DMS79 treated with DMSO at 0.1 percent for 48 hours (cell line): ENCODE data around the gene TPX2.
A peak's percentile ranks its signal among the peaks of the same experiment; 100 is the strongest.

Experiments
- DNase-seq: peaks from one replicate; lab custom pipeline; 2025; lab: John Stamatoyannopoulos, UW

The TPX2 gene

GRCh38 chr20:31705598-31706597 is 33.2 kb upstream of the TPX2 start:
- peak; percentile 96 for DNase-seq

DNA sequence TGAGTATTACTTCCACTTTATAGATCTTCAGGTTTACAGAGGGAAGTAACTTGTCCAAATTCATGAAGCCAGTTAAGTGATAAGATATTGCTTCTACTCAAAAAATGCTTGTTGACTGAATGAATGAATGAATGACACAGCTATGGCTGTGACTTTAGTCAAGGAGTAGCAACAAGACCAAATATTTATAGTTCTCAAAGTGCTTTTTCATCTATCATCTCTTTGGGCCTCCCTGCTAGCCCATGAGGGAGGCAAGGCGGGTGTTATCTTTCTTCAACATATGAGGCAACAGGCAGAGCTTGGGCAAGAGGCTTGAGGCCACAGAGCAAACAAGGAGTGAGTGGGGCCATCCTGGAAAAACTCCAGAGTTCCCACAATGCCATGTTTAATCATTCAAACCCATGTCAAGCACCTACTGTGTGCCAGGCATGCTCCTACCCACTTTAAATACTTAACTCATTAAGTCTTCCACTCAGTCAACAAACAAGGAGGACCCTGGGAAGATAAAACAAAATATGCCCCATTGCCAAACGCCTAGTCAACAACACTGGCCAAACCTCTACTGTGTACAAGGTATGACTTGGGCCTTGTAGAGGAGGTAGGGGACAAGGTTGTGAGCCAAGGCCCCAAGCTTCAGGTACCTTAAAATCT is 32.4 kb upstream of the TPX2 start:
- no peak for DNase-seq

DNA sequence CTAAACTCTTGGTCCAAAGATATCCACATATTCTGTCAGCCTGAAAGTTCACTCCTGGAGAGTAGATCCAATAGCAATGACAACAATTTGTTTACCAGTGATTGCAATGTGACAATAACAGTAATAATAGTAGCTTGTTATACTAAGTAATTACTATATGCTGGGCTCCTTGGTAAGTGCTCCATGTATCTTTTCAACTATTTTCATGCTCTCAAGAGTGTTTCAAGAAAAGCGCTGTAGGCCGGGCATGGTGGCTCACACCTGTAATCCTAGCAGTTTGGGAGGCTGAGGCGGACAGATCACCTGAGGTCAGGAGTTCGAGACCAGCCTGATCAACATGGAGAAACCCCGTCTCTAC is 31.9 kb upstream of the TPX2 start:
- no peak for DNase-seq

DNA sequence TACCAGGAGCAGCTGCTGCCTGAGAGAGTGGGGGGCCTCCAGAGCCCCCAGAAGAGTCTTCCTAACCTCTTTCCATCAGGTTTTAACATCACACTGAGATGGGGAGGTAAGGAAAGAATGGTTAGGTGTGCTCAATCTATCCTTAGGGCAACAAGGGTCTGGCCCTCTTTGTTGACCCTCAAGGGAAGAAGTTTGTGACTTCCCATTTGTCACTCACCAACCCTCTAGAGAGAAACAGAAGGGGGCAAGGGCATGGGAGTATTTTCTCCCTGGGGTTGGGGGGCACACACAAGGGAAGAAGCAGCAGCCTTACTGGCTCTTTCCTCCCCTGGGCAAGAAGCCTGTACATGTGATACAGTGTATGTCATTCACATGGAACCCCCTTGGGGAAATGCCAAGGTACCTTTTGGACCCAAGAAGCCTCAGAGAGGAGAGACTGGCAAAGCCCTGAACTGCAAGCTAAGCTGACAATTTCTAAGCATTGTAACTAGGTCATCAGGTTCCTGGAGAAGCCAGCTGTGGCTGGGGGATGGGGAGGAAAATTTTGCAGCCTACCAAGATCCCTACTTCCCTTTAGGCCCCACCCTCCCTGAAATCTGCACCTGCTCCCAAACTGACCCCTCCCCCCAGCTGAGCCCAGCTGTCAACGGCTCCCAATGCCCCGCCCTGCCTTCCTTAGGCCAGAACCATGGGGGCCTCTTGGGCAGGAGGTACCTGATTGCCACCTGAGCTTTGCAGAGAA is 30.9 kb upstream of the TPX2 start:
- peak; percentile 95 for DNase-seq

DNA sequence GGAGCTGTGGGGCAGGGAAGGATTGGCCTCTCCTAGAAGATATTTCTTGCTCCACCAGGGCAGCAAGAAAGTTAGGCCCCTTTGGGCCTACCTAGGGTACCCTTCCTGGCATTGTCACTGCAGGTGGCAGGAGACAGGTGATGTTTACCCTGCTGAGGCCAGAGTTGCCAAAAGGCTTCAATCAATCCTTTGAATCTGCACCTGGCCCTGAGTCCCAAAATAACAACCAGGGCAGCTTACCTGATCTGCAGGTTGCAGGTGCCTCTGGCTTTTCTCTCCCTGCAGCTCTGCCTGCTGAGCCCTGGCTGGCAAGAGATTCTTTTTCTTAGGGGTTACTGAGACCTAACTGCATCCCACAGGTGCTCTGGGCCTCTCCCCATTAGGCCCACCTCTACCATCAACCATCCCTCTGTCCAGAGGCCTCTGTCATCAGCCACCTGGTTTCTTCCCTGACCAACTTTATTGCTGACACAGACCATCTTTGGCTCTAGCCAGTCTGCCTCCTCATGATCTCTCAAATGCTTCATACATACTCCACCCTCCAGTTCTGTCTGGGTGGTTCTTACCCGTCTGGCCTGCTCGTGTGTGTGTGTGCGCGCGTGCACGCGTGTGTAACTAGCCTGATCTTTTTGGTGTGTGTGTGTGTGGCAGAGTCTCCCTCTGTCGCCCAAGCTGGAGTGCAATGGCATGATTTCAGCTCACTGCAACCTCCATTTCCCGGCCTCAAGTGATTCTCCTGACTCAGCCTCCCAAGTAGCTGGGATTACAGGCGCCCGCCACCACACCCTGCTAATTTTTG is 30.2 kb upstream of the TPX2 start:
- peak; percentile 95 for DNase-seq

GRCh38 chr20:31709939-31710338 is 29.2 kb upstream of the TPX2 start:
- DNase-seq, result no peak

DNA sequence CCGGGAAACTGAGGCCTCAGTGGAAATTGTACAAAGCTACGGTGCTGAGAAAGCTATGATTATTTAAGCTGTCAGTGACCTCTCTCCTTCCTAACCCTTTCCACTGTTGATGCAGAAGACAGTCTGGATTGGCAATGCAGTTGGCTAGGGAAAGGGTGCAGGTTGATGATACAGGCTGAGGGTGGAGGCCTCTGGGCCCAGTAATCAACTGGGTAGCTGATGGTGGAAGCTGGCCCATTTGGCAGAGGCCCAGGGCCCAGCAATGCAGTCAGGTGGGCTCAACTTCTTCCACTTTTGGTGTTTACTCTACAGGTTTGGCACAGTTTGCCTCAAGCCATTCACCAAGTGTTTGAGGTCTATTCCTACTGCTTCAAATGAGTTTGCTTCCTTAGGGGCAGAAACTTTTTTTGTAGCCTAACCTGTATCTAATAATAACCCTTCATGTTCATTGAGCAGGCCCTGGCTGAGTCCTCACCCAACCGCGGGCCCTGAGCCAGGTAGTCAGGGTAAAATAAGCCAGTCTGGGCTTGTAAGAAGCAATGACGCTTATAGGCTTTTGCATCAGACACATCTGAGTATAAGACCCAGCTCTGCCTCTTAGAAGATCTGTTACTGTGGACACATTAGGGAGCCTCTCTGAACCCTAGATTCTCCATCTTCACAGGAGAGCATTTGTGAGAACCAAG is 28.5 kb upstream of the TPX2 start:
- peak; percentile 97 for DNase-seq

DNA sequence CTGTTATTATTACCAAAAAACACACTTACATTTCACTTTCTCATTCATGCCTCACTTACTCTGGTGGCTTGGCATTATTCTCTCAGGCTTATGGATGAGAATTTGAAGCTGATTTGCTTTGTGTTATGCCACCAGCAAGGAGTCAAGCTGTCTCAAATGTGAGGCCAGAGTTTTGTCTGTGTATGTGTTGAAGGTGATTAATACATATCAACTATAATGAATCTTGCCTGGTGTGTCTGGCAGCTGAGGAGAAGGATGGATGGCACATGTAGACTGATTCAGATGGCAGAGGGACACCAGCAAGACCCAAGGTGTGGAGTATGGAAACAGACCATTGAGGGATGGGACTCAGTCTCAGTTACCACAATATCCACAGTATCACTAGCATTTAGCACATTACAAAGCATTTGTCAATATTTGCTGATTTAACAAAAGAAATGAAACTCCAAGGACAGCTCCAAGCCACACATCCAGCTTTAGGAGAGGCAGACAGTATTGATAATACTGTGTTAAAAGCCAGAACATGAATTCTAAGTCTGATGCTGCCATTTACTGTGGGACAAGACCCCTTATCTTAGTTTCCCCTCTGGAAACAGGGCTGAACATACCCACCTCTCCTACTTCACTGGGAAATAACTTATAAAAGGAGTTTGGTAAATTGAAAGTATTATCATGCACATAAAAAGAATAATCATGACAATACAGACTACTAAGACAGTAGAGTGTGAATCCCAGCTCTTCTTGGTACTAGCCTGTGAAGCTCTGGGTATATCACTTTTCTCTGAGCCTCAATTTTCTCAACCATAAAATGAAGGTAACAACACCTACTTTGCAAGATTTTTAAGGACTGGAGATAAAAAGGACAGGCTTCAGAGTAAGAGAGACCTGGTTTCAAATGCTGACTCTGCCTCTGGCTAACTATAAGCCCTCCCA is 27.6 kb upstream of the TPX2 start:
- DNase-seq, result no peak

GRCh38 chr20:31712112-31712553 is 27.0 kb upstream of the TPX2 start:
- peak; percentile 67 for DNase-seq

- DNase-seq, result peak; percentile 46
Measured at GRCh38 chr20:31712564-31713311, 26.4 kb upstream of the TPX2 start.

DNA sequence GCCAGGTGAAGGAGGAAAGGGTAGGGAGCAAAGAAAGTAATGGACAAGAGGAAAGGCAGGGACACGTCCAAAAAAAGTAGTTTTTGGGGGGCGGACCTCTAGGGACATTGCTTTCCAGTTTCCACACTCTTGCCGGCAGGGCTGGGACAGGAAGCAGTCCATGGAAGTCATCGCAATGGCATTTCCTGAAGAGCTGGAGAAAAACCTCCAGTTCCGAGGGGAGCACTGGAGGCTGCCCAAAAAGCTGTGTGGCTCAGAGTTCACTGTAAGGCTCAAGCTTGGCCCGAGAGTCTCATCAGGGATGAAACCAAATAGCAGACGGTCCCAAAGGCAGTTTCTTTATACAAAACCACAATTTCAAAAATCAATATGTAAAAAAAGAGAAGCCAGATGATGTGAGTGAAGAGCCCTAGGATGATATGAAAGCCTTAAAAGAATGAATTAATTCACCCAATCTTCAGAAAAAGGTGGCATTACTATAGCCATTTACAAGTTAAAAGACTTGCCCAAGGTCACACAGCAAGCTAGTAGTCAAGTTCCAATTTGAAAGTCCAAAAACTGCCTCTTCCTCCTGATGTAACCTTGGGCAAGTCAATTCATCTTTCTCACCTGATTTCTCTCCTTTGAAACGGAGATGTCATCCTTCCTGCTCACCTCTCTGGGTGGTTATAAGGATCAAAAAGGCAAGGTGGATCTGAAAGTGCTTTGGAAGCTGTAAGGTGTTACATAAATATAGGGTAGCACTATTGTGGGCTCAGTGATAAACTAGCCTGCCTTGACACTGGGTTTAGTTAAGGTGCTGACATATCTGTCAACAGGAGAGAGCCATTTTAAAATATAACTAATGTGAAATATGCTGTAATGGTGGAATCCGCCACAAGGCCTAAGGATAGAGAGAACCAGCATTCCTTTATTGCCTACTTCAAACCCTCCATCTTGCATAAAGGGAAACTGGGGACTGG is 25.5 kb upstream of the TPX2 start:
- no peak for DNase-seq

DNA sequence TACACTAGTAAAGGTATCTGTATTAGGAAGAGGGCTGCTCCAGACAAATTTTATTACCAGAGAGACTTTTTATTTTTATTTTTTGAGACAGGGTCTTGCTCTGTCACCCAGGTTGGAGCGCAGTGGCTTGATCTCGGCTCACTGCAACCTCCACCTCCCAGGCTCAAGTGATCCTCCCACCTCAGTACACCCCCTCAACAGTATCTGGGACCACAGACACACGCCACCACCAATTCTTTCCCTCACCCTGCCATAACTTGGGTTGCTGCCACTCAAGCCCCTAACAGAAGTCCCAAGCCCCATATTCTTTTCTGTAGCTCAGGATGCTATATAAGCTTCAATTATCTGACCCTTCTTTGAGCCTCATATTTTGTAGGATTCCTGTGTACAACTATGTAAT is 23.3 kb upstream of the TPX2 start:
- DNase-seq, result no peak

GRCh38 chr20:31716351-31716750 is 22.7 kb upstream of the TPX2 start:
- DNase-seq, result no peak

GRCh38 chr20:31716818-31717477 is 22.1 kb upstream of the TPX2 start:
- DNase-seq, result no peak

DNA sequence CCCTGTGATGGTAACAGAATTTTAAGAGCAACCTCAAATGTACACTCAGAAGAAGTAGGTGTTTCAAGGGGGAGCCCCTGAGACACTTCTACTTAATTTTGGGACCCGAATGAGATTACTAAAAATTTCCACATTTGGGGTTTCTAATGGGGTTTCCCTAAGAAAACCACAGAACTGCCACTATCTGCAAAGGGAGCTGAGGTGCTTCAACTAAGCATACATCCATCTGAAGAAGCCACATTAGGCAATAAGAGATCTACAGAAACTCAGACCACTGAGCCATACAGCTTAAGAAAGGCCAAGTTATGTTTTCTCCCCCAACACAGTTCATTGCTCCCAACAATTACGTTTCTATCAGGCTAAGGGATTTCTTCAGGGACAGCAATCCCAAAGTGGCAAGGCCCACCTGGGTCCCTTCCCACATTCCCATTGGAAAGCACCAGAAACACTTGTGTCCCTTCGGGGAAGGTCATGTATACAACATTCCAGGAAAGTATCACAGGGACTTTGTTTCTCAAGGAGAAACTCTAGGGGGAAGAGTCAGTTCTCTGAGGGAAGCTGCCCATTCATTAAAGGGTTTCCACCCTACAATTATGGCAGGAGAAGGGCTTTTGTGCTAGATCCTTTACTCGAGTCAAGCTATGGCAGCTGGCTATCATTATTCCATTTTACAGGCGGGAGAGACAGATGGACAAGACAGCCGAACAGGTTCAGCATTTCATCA is 21.4 kb upstream of the TPX2 start:
- no peak for DNase-seq

DNA sequence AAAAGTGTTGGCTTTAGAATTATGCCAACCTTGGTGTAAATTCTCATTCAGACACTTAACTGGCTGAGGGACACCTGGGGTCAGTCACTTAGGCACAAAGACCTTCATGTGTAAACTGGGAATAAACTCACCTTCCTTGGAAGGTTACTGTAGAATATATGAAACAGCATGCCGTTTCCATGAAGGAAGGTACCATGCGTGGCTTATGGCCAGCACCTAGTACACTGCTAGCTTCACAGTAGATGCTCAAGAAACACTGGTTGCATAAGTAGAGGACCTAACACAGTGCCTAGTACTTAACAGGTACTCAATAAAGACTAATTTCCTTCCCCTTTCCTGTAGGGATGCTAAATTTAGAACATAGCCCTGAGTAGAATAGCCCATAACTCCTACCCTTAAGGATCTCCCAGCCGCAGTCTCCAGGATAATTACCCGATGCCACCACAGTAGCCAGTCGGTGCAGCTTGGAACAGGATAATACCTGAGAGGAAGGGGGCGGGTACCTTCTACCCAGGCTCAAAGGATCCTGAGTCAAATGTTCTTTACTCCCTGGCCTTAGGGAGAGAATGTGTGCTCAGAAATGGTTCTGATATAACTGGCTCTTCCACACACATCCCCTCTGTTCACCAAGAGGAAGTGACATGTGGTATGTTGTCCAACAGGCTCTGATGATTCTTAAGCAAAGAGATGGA is 20.0 kb upstream of the TPX2 start:
- DNase-seq, result no peak
